ENCODE data around the gene PDE6G. TPM values are rescaled to one million over a fixed set of nuclear protein-coding genes. Genes with fewer than 3 reads are reported as not detected.
"Not testable (repeated sequence)": the region's sequence is repeated elsewhere in the genome, so short reads cannot be mapped to it uniquely, and the experiment has no call there.

Gene PDE6G
- polyA plus RNA-seq, 3 donors, result 10.0 to 12.1 (median 10.2) TPM

- DNase-seq (ENCODE audit: extremely low read depth in 1 of 11, low read depth in 9 of 11, low spot score in 4 of 11), result no peak
Measured at GRCh38 chr17:81691608-81692007, 35.3 kb upstream of the PDE6G start.

- no peak for DNase-seq (ENCODE audit: extremely low read depth in 1 of 11, low read depth in 9 of 11, low spot score in 4 of 11)
Measured at GRCh38 chr17:81691196-81691595, 34.9 kb upstream of the PDE6G start.

- no peak for DNase-seq (ENCODE audit: extremely low read depth in 1 of 11, low read depth in 9 of 11, low spot score in 4 of 11)
Measured at GRCh38 chr17:81690549-81690948, 34.2 kb upstream of the PDE6G start.

GRCh38 chr17:81690066-81690465 is 33.7 kb upstream of the PDE6G start:
- DNase-seq (ENCODE audit: extremely low read depth in 1 of 11, low read depth in 9 of 11, low spot score in 4 of 11), result no peak

GRCh38 chr17:81688616-81689015 is 32.3 kb upstream of the PDE6G start:
- DNase-seq (ENCODE audit: extremely low read depth in 1 of 11, low read depth in 9 of 11, low spot score in 4 of 11), result no peak

GRCh38 chr17:81687770-81688541 is 31.6 kb upstream of the PDE6G start:
- no peak for DNase-seq (ENCODE audit: extremely low read depth in 1 of 11, low read depth in 9 of 11, low spot score in 4 of 11)

- DNase-seq (ENCODE audit: extremely low read depth in 1 of 11, low read depth in 9 of 11, low spot score in 4 of 11), result no peak
Measured at GRCh38 chr17:81686614-81687013, 30.3 kb upstream of the PDE6G start.

- no peak for DNase-seq (ENCODE audit: extremely low read depth in 1 of 11, low read depth in 9 of 11, low spot score in 4 of 11)
Measured at GRCh38 chr17:81685108-81685507, 28.8 kb upstream of the PDE6G start.

GRCh38 chr17:81684442-81684911 is 28.1 kb upstream of the PDE6G start:
- DNase-seq (ENCODE audit: extremely low read depth in 1 of 11, low read depth in 9 of 11, low spot score in 4 of 11), result no peak

- DNase-seq (ENCODE audit: extremely low read depth in 1 of 11, low read depth in 9 of 11, low spot score in 4 of 11), result peak; percentile 97 to 99 (median 99)
Measured at GRCh38 chr17:81683584-81684441, 27.5 kb upstream of the PDE6G start, which contains the start of the genes ARL16 and HGS. ARL16 (minus strand) TSS chr17:81683797; CDS start chr17:81683753, 44 bp downstream. HGS (plus strand) TSS chr17:81684011; CDS start chr17:81684067, 56 bp downstream.

- DNase-seq (ENCODE audit: extremely low read depth in 1 of 11, low read depth in 9 of 11, low spot score in 4 of 11), result no peak
Measured at GRCh38 chr17:81683208-81683583, 26.9 kb upstream of the PDE6G start.

- no peak for DNase-seq (ENCODE audit: extremely low read depth in 1 of 11, low read depth in 9 of 11, low spot score in 4 of 11)
Measured at GRCh38 chr17:81682565-81683207, 26.3 kb upstream of the PDE6G start.

GRCh38 chr17:81681672-81682071 is 25.3 kb upstream of the PDE6G start:
- no peak for DNase-seq (ENCODE audit: extremely low read depth in 1 of 11, low read depth in 9 of 11, low spot score in 4 of 11)

GRCh38 chr17:81680150-81680549 is 23.8 kb upstream of the PDE6G start:
- DNase-seq (ENCODE audit: extremely low read depth in 1 of 11, low read depth in 9 of 11, low spot score in 4 of 11), result no peak

GRCh38 chr17:81676906-81677305 is 20.6 kb upstream of the PDE6G start:
- DNase-seq (ENCODE audit: extremely low read depth in 1 of 11, low read depth in 9 of 11, low spot score in 4 of 11), result no peak

- not testable (repeated sequence) for DNase-seq (ENCODE audit: extremely low read depth in 1 of 11, low read depth in 9 of 11, low spot score in 4 of 11)
Measured at GRCh38 chr17:81675515-81676221, 19.3 kb upstream of the PDE6G start.

GRCh38 chr17:81673561-81674258 is 17.4 kb upstream of the PDE6G start:
- DNase-seq (ENCODE audit: extremely low read depth in 1 of 11, low read depth in 9 of 11, low spot score in 4 of 11), result no peak

GRCh38 chr17:81672954-81673353 is 16.6 kb upstream of the PDE6G start:
- DNase-seq (ENCODE audit: extremely low read depth in 1 of 11, low read depth in 9 of 11, low spot score in 4 of 11), result no peak

All from renal cortex interstitium (tissue), 11 donors.